ENCODE measurements around the gene RPS27L.

DNA sequence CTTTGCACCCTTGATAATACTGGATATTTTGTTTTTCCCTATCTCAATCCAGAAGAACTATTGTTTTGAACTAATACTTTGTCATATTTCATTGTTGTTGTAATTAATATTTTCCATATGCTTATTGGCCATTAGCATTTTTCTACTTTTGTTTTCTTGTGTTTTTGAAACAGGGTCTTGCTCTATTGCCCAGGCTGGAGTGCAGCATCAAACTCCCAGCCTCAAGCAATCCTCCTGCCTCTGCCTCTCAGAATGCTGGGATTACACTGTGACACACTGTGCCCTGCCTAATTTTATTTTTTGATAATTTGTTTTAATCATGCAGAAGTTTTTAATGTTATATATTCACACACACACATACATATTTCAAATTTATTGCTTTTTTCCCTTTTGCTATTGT, 3.4 kb upstream of the RPS27L start:
- TF ChIP-seq, protein P1, sequence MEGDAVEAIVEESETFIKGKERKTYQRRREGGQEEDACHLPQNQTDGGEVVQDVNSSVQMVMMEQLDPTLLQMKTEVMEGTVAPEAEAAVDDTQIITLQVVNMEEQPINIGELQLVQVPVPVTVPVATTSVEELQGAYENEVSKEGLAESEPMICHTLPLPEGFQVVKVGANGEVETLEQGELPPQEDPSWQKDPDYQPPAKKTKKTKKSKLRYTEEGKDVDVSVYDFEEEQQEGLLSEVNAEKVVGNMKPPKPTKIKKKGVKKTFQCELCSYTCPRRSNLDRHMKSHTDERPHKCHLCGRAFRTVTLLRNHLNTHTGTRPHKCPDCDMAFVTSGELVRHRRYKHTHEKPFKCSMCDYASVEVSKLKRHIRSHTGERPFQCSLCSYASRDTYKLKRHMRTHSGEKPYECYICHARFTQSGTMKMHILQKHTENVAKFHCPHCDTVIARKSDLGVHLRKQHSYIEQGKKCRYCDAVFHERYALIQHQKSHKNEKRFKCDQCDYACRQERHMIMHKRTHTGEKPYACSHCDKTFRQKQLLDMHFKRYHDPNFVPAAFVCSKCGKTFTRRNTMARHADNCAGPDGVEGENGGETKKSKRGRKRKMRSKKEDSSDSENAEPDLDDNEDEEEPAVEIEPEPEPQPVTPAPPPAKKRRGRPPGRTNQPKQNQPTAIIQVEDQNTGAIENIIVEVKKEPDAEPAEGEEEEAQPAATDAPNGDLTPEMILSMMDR (IDR thresholded peaks at IDR 0.05) = no peak
- no peak for TF ChIP-seq POLR2A (IDR thresholded peaks at IDR 0.05)

All from uterus (tissue), 2 donors.